Thymus (tissue), 11 donors: ENCODE data around the gene STIP1. TPM values are rescaled to one million over a fixed set of nuclear protein-coding genes. Genes with fewer than 3 reads are reported as not detected.

Source experiments
- DNase-seq, 9 donors: peaks; one replicate each; pipeline ENCODE4 v3.0.0-alpha.2; 2013; ENCODE audit warnings: low spot score in 9 of 9, low read depth in 6 of 9, missing footprints in 1 of 9
- H3K27ac ChIP-seq, 2 donors: one replicate each; pipeline ENCODE4 v1.5.1; 2013; ENCODE audit warnings: control low read depth in 1 of 2, low read depth in 1 of 2, low read length in 1 of 2, mild to moderate bottlenecking in 1 of 2, moderate library complexity in 1 of 2
- H3K27me3 ChIP-seq, 2 donors: one replicate each; pipeline ENCODE4 v1.5.1; 2013; ENCODE audit warnings: low read length in 1 of 2; ENCODE audit not compliant: control insufficient read depth in 2 of 2, insufficient read depth in 1 of 2
- H3K36me3 ChIP-seq, 2 donors: one replicate each; pipeline ENCODE4 v1.5.1; 2013; ENCODE audit warnings: low read length in 1 of 2, mild to moderate bottlenecking in 1 of 2, moderate library complexity in 1 of 2; ENCODE audit not compliant: control insufficient read depth in 2 of 2, insufficient read depth in 2 of 2
- H3K4me1 ChIP-seq, 2 donors: one replicate each; pipeline ENCODE4 v1.5.1; 2013; ENCODE audit warnings: low read length in 2 of 2; ENCODE audit not compliant: control insufficient read depth in 2 of 2, insufficient read depth in 2 of 2
- H3K4me3 ChIP-seq, 2 donors: one replicate each; pipeline ENCODE4 v1.5.1; 2013; ENCODE audit warnings: low read length in 2 of 2, control low read depth in 1 of 2, mild to moderate bottlenecking in 1 of 2
- H3K9me3 ChIP-seq, 2 donors: one replicate each; pipeline ENCODE4 v1.5.1; 2013; ENCODE audit warnings: low read length in 1 of 2, mild to moderate bottlenecking in 1 of 2; ENCODE audit not compliant: control insufficient read depth in 2 of 2, insufficient read depth in 1 of 2
- WGBS: extraction: QIAGEN DNeasy Blood & Tissue Kit; methylation state at CpG from one replicate; pipeline ENCODE4 v1.1.7; 2013; 5-methylcytosine and 5-hydroxymethylcytosine counted together
- polyA plus RNA-seq: library from polyadenylated mRNA; stranded (reverse); fragments of 200-250 nt; gene quantifications from one replicate; pipeline ENCODE4 v1.2.3, GENCODE V29; 2013
- total RNA-seq: library from RNA; stranded (reverse); fragments of 120-200 nt; gene quantifications from one replicate; pipeline ENCODE4 v1.2.4, GENCODE V29; 2013
- donor health status: healthy.

The STIP1 gene
- total and polyA plus RNA-seq, 2 donors = 46.7 to 94.1 TPM

- WGBS = 93% methylated on average over 7 of the region's 7 CpGs
- peaks cover 0 to 14% of the 10 kb centered on the region in 2 donors for H3K36me3 ChIP-seq
- H3K9me3 ChIP-seq = peaks cover 0 to 12% of the 10 kb centered on the region in 2 donors
- H3K4me1 ChIP-seq = peaks cover 31 to 74% of the 10 kb centered on the region in 2 donors
- no peak overlapping the region for H3K27ac ChIP-seq
- DNase-seq = no peak
- H3K27me3 ChIP-seq = peaks cover 4 to 34% of the 10 kb centered on the region in 2 donors
- no peak overlapping the region for H3K4me3 ChIP-seq
Observed at GRCh38 chr11:64248578-64248977, 62.6 kb downstream of the STIP1 start.

GRCh38 chr11:64249038-64249437 lies 63.1 kb downstream of the STIP1 start:
- Histone ChIP-seq H3K9me3 (peaks cover 0 to 12% of the 10 kb centered on the region in 2 donors), H3K36me3 (peaks cover 0 to 10% of the 10 kb centered on the region in 2 donors), H3K4me3 (no peak overlapping the region), H3K27ac (no peak overlapping the region), H3K4me1 (peaks cover 31 to 69% of the 10 kb centered on the region in 2 donors), H3K27me3 (peaks cover 4 to 34% of the 10 kb centered on the region in 2 donors)
- 100% methylated on average over 4 of the region's 4 CpGs for WGBS
- DNase-seq = no peak

GRCh38 chr11:64249563-64250414 lies 63.8 kb downstream of the STIP1 start:
- peaks cover 4 to 7% of the 10 kb centered on the region in 2 donors for H3K36me3 ChIP-seq
- DNase-seq = no peak
- peaks cover 0 to 12% of the 10 kb centered on the region in 2 donors for H3K9me3 ChIP-seq
- WGBS = 96% methylated on average over 8 of the region's 8 CpGs
- no peak overlapping the region for H3K27ac ChIP-seq
- H3K4me1 ChIP-seq = peaks cover 29 to 62% of the 10 kb centered on the region in 2 donors
- no peak overlapping the region for H3K4me3 ChIP-seq
- H3K27me3 ChIP-seq = peaks cover 4 to 34% of the 10 kb centered on the region in 2 donors

- H3K4me3 ChIP-seq = peak overlapping the region; percentile 45 to 77
- DNase-seq = no peak
- 27% methylated on average over 13 of the region's 13 CpGs for WGBS
- no peak overlapping the region for H3K27ac ChIP-seq
- peaks cover 4 to 34% of the 10 kb centered on the region in 2 donors for H3K27me3 ChIP-seq
- H3K4me1 ChIP-seq = peaks cover 23 to 54% of the 10 kb centered on the region in 2 donors
- H3K9me3 ChIP-seq = peaks cover 0 to 8% of the 10 kb centered on the region in 2 donors
- peaks cover 9 to 11% of the 10 kb centered on the region in 2 donors for H3K36me3 ChIP-seq
Observed at GRCh38 chr11:64250415-64251015, 64.5 kb downstream of the STIP1 start.

GRCh38 chr11:64251016-64251752 lies 65.2 kb downstream of the STIP1 start, which contains the start of gene PLCB3:
PLCB3 (plus strand) TSS chr11:64251530; CDS start chr11:64251650, 120 bp downstream.
- peak within 1 kb of the TSS; percentile 52 to 77 for H3K4me3 ChIP-seq
- H3K9me3 ChIP-seq = peaks cover 0 to 8% of the 10 kb centered on the region in 2 donors
- under 1% methylated on average over 75 of the region's 75 CpGs for WGBS
- peak in 2 of 9 donors; percentile 54 to 58 for DNase-seq
- H3K27me3 ChIP-seq = peaks cover 4 to 34% of the 10 kb centered on the region in 2 donors
- H3K36me3 ChIP-seq = peaks cover 12 to 18% of the 10 kb centered on the region in 2 donors
- H3K27ac ChIP-seq = no peak within 1 kb of the TSS
- H3K4me1 ChIP-seq = peaks cover 18 to 49% of the 10 kb centered on the region in 2 donors

- Histone ChIP-seq H3K4me1 (peaks cover 18 to 49% of the 10 kb centered on the region in 2 donors), H3K36me3 (peaks cover 16 to 23% of the 10 kb centered on the region in 2 donors), H3K27me3 (peaks cover 4 to 34% of the 10 kb centered on the region in 2 donors), H3K4me3 (peak overlapping the region; percentile 52 to 77), H3K9me3 (peaks cover 0 to 8% of the 10 kb centered on the region in 2 donors), H3K27ac (no peak overlapping the region)
- under 1% methylated on average over 18 of the region's 18 CpGs for WGBS
- no peak for DNase-seq
Observed at GRCh38 chr11:64251753-64252002, 65.7 kb downstream of the STIP1 start.

GRCh38 chr11:64252003-64252872 lies 66.3 kb downstream of the STIP1 start:
- Histone ChIP-seq H3K27me3 (peaks cover 4 to 30% of the 10 kb centered on the region in 2 donors), H3K36me3 (peaks cover 16 to 23% of the 10 kb centered on the region in 2 donors), H3K4me3 (peak overlapping the region; percentile 52 to 77), H3K4me1 (peaks cover 17 to 43% of the 10 kb centered on the region in 2 donors), H3K9me3 (peaks cover 0 to 8% of the 10 kb centered on the region in 2 donors), H3K27ac (no peak overlapping the region)
- 8% methylated on average over 23 of the region's 23 CpGs for WGBS
- peak in 2 of 9 donors; percentile 43 to 44 for DNase-seq

- Histone ChIP-seq H3K36me3 (peaks cover 16 to 23% of the 10 kb centered on the region in 2 donors), H3K9me3 (peaks cover 0 to 8% of the 10 kb centered on the region in 2 donors), H3K4me1 (peaks cover 12 to 37% of the 10 kb centered on the region in 2 donors), H3K27ac (no peak overlapping the region), H3K27me3 (peaks cover 2 to 22% of the 10 kb centered on the region in 2 donors), H3K4me3 (no peak overlapping the region)
- no peak for DNase-seq
- WGBS = 87% methylated on average over 8 of the region's 8 CpGs
Observed at GRCh38 chr11:64253043-64253442, 67.1 kb downstream of the STIP1 start.
